B cell (primary cell): ENCODE measurements around the gene SGCA. TPM values are rescaled to one million over a fixed set of nuclear protein-coding genes. Genes with fewer than 3 reads are reported as not detected.
A peak's percentile ranks its signal among the peaks of the same experiment; 100 is the strongest.

Source experiments
- ATAC-seq: fragments of 200-7000 bp; cut with Tn5 transposase; one replicate; pipeline ENCODE4 v1.10.0; 2021; ENCODE audit warnings: low read depth, mild to moderate bottlenecking, moderate number of reproducible peaks, moderate library complexity
- CTCF ChIA-PET: fragments of 350-600 bp; sonication (Branson Sonifier 250); formaldehyde crosslinking; loops from one replicate; lab custom pipeline; 2021; ENCODE audit warnings: antibody characterized with exemption, inconsistent platforms; lab: Charles Lee
- POLR2A ChIA-PET: fragments of 350-600 bp; sonication (Branson Sonifier 250); formaldehyde crosslinking; loops from one replicate; lab custom pipeline; 2021; ENCODE audit warnings: antibody characterized with exemption; lab: Charles Lee
- DNase-seq: peaks from one replicate; pipeline ENCODE4 v3.0.0; 2013
- H2AFZ ChIP-seq: 2 replicates; pipeline ENCODE4 v1.6.1; 2012; ENCODE audit warnings: mild to moderate bottlenecking, low read depth, low read length; ENCODE audit not compliant: insufficient read depth, poor library complexity, severe bottlenecking
- H3K27ac ChIP-seq, 2 donors: 1 replicate in 1 of 2; 2 replicates in 1 of 2; pipeline ENCODE4 v1.5.1; 2012 to 2013; ENCODE audit warnings: low read length in 2 of 2, mild to moderate bottlenecking in 2 of 2, moderate library complexity in 1 of 2
- H3K27me3 ChIP-seq, 4 experiments: fragments of 200-600 bp in 1 of 4; sonication (generic) in 1 of 4; replicated peaks in 1 of 4; 1 replicate in 2 of 4; 2 replicates in 2 of 4; pipeline versions ENCODE4 v1.6.1 to v1.7.0; 2013 to 2016; ENCODE audit warnings: low read length in 3 of 4, mild to moderate bottlenecking in 2 of 4, mixed read lengths in 1 of 4, moderate library complexity in 1 of 4; ENCODE audit not compliant: insufficient read depth in 4 of 4, control insufficient read depth in 3 of 4; ENCODE audit errors: control extremely low read depth in 1 of 4
- H3K36me3 ChIP-seq, 2 experiments: replicated peaks in 1 of 2; 1 replicate in 1 of 2; 2 replicates in 1 of 2; pipeline versions ENCODE4 v1.6.1 to v1.7.1; 2013; ENCODE audit warnings: low read length in 1 of 2; ENCODE audit not compliant: insufficient read depth in 2 of 2, control insufficient read depth in 1 of 2; ENCODE audit errors: control extremely low read depth in 1 of 2, extremely low read depth in 1 of 2
- H3K4me1 ChIP-seq, 2 donors: fragments of 200-600 bp in 1 of 2; sonication (generic) in 1 of 2; 1 replicate in 1 of 2; 2 replicates in 1 of 2; pipeline versions ENCODE4 v1.5.1 to v1.6.1; 2013 to 2017; ENCODE audit warnings: low read length in 2 of 2; ENCODE audit not compliant: control insufficient read depth in 2 of 2, insufficient read depth in 2 of 2
- H3K4me2 ChIP-seq: replicated peaks from 2 replicates; pipeline ENCODE3; 2012; ENCODE audit warnings: mild to moderate bottlenecking, low read depth, low read length; ENCODE audit not compliant: poor library complexity, severe bottlenecking
- H3K4me3 ChIP-seq, 5 experiments: fragments of 200-600 bp in 1 of 5; sonication (generic) in 1 of 5; 1 replicate in 3 of 5; 2 replicates in 2 of 5; pipeline versions ENCODE4 v1.5.1 to v1.7.0; 2011 to 2016; ENCODE audit warnings: low read length in 4 of 5, mild to moderate bottlenecking in 4 of 5, low read depth in 2 of 5, control low read depth in 1 of 5, moderate library complexity in 1 of 5; ENCODE audit not compliant: insufficient read depth in 1 of 5; ENCODE audit errors: control extremely low read depth in 1 of 5, extremely low read depth in 1 of 5
- H3K79me2 ChIP-seq: fragments of 200-600 bp; sonication (generic); one replicate; pipeline ENCODE4 v1.6.0; 2016; ENCODE audit warnings: low read length; ENCODE audit not compliant: control insufficient read depth, insufficient read depth
- H3K9ac ChIP-seq: fragments of 200-600 bp; sonication (generic); 2 replicates; pipeline ENCODE4 v1.6.1; 2017; ENCODE audit warnings: mild to moderate bottlenecking, low read length, moderate library complexity
- H3K9me3 ChIP-seq, 3 donors: one replicate each; pipeline versions ENCODE4 v1.6.1 to v1.7.1; 2013; ENCODE audit warnings: low read length in 2 of 3; ENCODE audit not compliant: control insufficient read depth in 2 of 3, insufficient read depth in 1 of 3; ENCODE audit errors: control extremely low read depth in 1 of 3
- H4K20me1 ChIP-seq: 2 replicates; pipeline ENCODE4 v1.6.0; 2012; ENCODE audit warnings: mild to moderate bottlenecking, low read length; ENCODE audit not compliant: insufficient read depth, control insufficient read depth, poor library complexity, severe bottlenecking
- H3K27ac Mint-ChIP-seq: one replicate; pipeline ENCODE4 v1.8.0; 2021; ENCODE audit warnings: mixed read lengths
- H3K27me3 Mint-ChIP-seq: one replicate; pipeline ENCODE4 v1.8.0; 2021; ENCODE audit warnings: mixed read lengths
- H3K4me1 Mint-ChIP-seq: one replicate; pipeline ENCODE4 v1.8.0; 2021; ENCODE audit warnings: mixed read lengths
- H3K4me3 Mint-ChIP-seq: one replicate; pipeline ENCODE4 v1.8.0; 2021; ENCODE audit warnings: mixed read lengths
- H3K9me3 Mint-ChIP-seq: one replicate; pipeline ENCODE4 v1.8.0; 2022; ENCODE audit warnings: mixed read lengths; ENCODE audit not compliant: insufficient read depth
- CTCF ChIP-seq: fragments of 200-600 bp; IDR thresholded peaks from one replicate; pipeline ENCODE4 v1.8.0; 2022; ENCODE audit warnings: antibody characterized with exemption, mild to moderate bottlenecking
- EZH2 ChIP-seq: IDR thresholded peaks from 2 replicates; pipeline ENCODE4 v1.6.1; 2012; ENCODE audit warnings: borderline replicate concordance, low read depth, mild to moderate bottlenecking, moderate library complexity, low read length; ENCODE audit not compliant: insufficient read depth, poor library complexity, severe bottlenecking
- WGBS: methylation state at CpG from one replicate; pipeline ENCODE4 v1.1.5; 2013; ENCODE audit warnings: missing lambda C conversion rate; ENCODE audit not compliant: insufficient coverage; 5-methylcytosine and 5-hydroxymethylcytosine counted together
- intact Hi-C: fragments of 100-400 bp; cut with micrococcal nuclease; formaldehyde crosslinking; loops from one replicate; pipeline ENCODE4 v1.10.0; 2022
- polyA plus RNA-seq: library from polyadenylated mRNA; depleted of rRNA; stranded (reverse); fragments of >200 nt; gene quantifications from 2 replicates; pipeline ENCODE4 v1.2.3, GENCODE V29; 2012
- total RNA-seq, 2 donors: library from RNA; stranded (reverse); fragments of 120-200 nt in 1 of 2; gene quantifications; 1 replicate in 1 of 2; 2 replicates in 1 of 2; pipeline versions ENCODE4 v1.2.3 to v1.2.4, GENCODE V29; 2013 to 2022

The SGCA gene
- total and polyA plus RNA-seq, 2 donors (not counting 1 experiment from before 2014, with no cell fraction given): 4.4 to 4.5 TPM

GRCh38 chr17:50143461-50144176 is 22.2 kb upstream of the SGCA start:
- no peaks in the 10 kb centered on the region for H3K27me3 Mint-ChIP-seq
- no peak for DNase-seq
- Histone ChIP-seq H3K79me2 (peaks cover 81% of the 10 kb centered on the region), H3K36me3 (peaks cover 0 to 77% of the 10 kb centered on the region in 2 experiments), H4K20me1 (peaks cover 97% of the 10 kb centered on the region), H3K4me3 (no peak overlapping the region), H3K27me3 (no peaks in the 10 kb centered on the region), H3K9me3 (no peaks in the 10 kb centered on the region), H3K4me1 (peaks cover 70 to 87% of the 10 kb centered on the region in 2 donors), H3K27ac (peak overlapping the region in 1 of 2 donors; percentile 94), H2AFZ (no peak overlapping the region), H3K9ac (no peak overlapping the region), H3K4me2 (peak overlapping the region; percentile 92)
- intact Hi-C loops: no loop called here
- H3K4me3 Mint-ChIP-seq: peak overlapping the region; percentile 100
- TF ChIP-seq CTCF (no peak), EZH2 (no peak)
- WGBS: 92% methylated on average over 16 of the region's 20 CpGs
- H3K9me3 Mint-ChIP-seq: no peaks in the 10 kb centered on the region
- peaks cover 84% of the 10 kb centered on the region for H3K4me1 Mint-ChIP-seq
- CTCF ChIA-PET: interaction anchor here (1.0 to 5.1 kb wide), 8 partner anchors 10 to 128 kb away, joined by 3 to 59 read pairs (median 6); no protein-coding TSS in a partner anchor
- H3K27ac Mint-ChIP-seq: peak overlapping the region; percentile 98
- POLR2A ChIA-PET: interaction anchor here (0.6 to 1.7 kb wide), 4 partner anchors 9 to 49 kb away, joined by 3 to 5 read pairs (median 3); partner anchors contain the start of genes PDK2 and SAMD14
- no peak for ATAC-seq

- POLR2A ChIA-PET: interaction anchor here (0.6 to 1.4 kb wide), 3 partner anchors 8 to 50 kb away, joined by 3 read pairs; partner anchors contain the start of gene PDK2
- Histone ChIP-seq H3K9me3 (no peaks in the 10 kb centered on the region), H3K27ac (peak overlapping the region; percentile 31 to 94), H3K79me2 (peaks cover 85% of the 10 kb centered on the region), H3K27me3 (no peaks in the 10 kb centered on the region), H4K20me1 (peaks cover 97% of the 10 kb centered on the region), H3K9ac (peak overlapping the region; percentile 21), H2AFZ (no peak overlapping the region), H3K4me3 (peak overlapping the region in 1 of 5 experiments; percentile 5), H3K36me3 (peaks cover 0 to 70% of the 10 kb centered on the region in 2 experiments), H3K4me1 (peaks cover 70 to 85% of the 10 kb centered on the region in 2 donors), H3K4me2 (peak overlapping the region; percentile 92)
- Mint-ChIP-seq H3K4me1 (peaks cover 84% of the 10 kb centered on the region), H3K27me3 (no peaks in the 10 kb centered on the region), H3K4me3 (peak overlapping the region; percentile 100), H3K9me3 (no peaks in the 10 kb centered on the region), H3K27ac (peak overlapping the region; percentile 98)
- WGBS: 65% methylated on average over 4 of the region's 6 CpGs
- ATAC-seq (no peak), DNase-seq (no peak)
- TF ChIP-seq CTCF: no peak
- TF ChIP-seq EZH2: no peak
- CTCF ChIA-PET: interaction anchor here (1.1 to 5.1 kb wide), 4 partner anchors 11 to 50 kb away, joined by 5 to 59 read pairs (median 8); no protein-coding TSS in a partner anchor
- intact Hi-C loops: no loop called here
Observed at GRCh38 chr17:50144355-50144754, 21.4 kb upstream of the SGCA start.
